NCI-H146 treated with DMSO at 0.1 percent for 48 hours (cell line): ENCODE results near the gene ZNF580.

Experiments used
- DNase-seq: peaks from one replicate; lab custom pipeline; 2025; ENCODE audit not compliant: unreplicated experiment; lab: John Stamatoyannopoulos, UW

Gene ZNF580

GRCh38 chr19:55640577-55641425 lies at the start of gene ZNF580:
Gene ZNF580 (plus strand): TSS chr19:55641002. CDS start chr19:55642509, 1,507 bp downstream.
- DNase-seq = peak; percentile 60

- DNase-seq = no peak
Observed at GRCh38 chr19:55591555-55591954, 49.2 kb upstream of the ZNF580 start.

- DNase-seq = no peak
Observed at GRCh38 chr19:55592391-55593090, 48.3 kb upstream of the ZNF580 start.

- DNase-seq = no peak
Observed at GRCh38 chr19:55593096-55593772, 47.6 kb upstream of the ZNF580 start.

- no peak for DNase-seq
Observed at GRCh38 chr19:55594996-55595545, 45.7 kb upstream of the ZNF580 start.

GRCh38 chr19:55596304-55596703 lies 44.5 kb upstream of the ZNF580 start:
- DNase-seq = no peak

GRCh38 chr19:55597501-55597921 lies 43.3 kb upstream of the ZNF580 start:
- DNase-seq = no peak

GRCh38 chr19:55598034-55598433 lies 42.8 kb upstream of the ZNF580 start:
- no peak for DNase-seq

GRCh38 chr19:55598719-55599467 lies 41.9 kb upstream of the ZNF580 start:
- peak; percentile 93 for DNase-seq

- peak; percentile 98 for DNase-seq
Observed at GRCh38 chr19:55599468-55599841, 41.3 kb upstream of the ZNF580 start, which contains the start of gene FIZ1. Gene FIZ1 (minus strand): TSS chr19:55599517. CDS start chr19:55597865, 1,652 bp downstream.

- DNase-seq = peak; percentile 95
Observed at GRCh38 chr19:55599842-55600661, 40.8 kb upstream of the ZNF580 start, which contains the start of gene ZNF524. Gene ZNF524 (plus strand): TSS chr19:55600288. CDS start chr19:55602113, 1,825 bp downstream.

- DNase-seq = no peak
Observed at GRCh38 chr19:55600662-55601028, 40.2 kb upstream of the ZNF580 start.

- DNase-seq = no peak
Observed at GRCh38 chr19:55601084-55601483, 39.7 kb upstream of the ZNF580 start.

GRCh38 chr19:55602104-55603001 lies 38.4 kb upstream of the ZNF580 start:
- DNase-seq = no peak

- no peak for DNase-seq
Observed at GRCh38 chr19:55603115-55603514, 37.7 kb upstream of the ZNF580 start.

GRCh38 chr19:55603581-55604292 lies 37.1 kb upstream of the ZNF580 start:
- DNase-seq = no peak

- peak; percentile 96 for DNase-seq
Observed at GRCh38 chr19:55605207-55605636, 35.6 kb upstream of the ZNF580 start.
